Sigmoid colon (tissue), 7 donors: ENCODE measurements around the gene PDE2A. TPM values are rescaled to one million over a fixed set of nuclear protein-coding genes. Genes with fewer than 3 reads are reported as not detected.

Source experiments
- DNase-seq: peaks from one replicate; pipeline ENCODE4 v3.0.0-alpha.2; 2019
- H3K27ac ChIP-seq, 4 donors: fragments of 200-600 bp; sonication (generic); one replicate each; pipeline ENCODE4 v1.5.1; 2016 to 2019; ENCODE audit warnings: mild to moderate bottlenecking in 1 of 4
- H3K27me3 ChIP-seq, 3 donors: fragments of 200-600 bp; sonication (generic); one replicate each; pipeline ENCODE4 v1.5.1; 2019; ENCODE audit warnings: mild to moderate bottlenecking in 1 of 3
- H3K36me3 ChIP-seq, 4 donors: fragments of 200-600 bp; sonication (generic); one replicate each; pipeline ENCODE4 v1.5.1; 2016 to 2019
- H3K4me1 ChIP-seq, 4 donors: fragments of 200-600 bp; sonication (generic); one replicate each; pipeline ENCODE4 v1.5.1; 2017 to 2019
- H3K4me3 ChIP-seq, 4 donors: fragments of 200-600 bp; sonication (generic); one replicate each; pipeline ENCODE4 v1.5.1; 2017 to 2019; ENCODE audit warnings: mild to moderate bottlenecking in 2 of 4, moderate library complexity in 1 of 4
- H3K9me3 ChIP-seq, 4 donors: fragments of 200-600 bp in 3 of 4; sonication (generic) in 3 of 4; one replicate each; pipeline versions ENCODE4 v1.5.1 to v1.6.1; 2013 to 2019
- CTCF ChIP-seq, 4 experiments: fragments of 450-650 bp in 3 of 4; fragments of 200-600 bp in 1 of 4; IDR thresholded peaks; one replicate each; pipeline ENCODE4 v1.5.1; 2016 to 2019; ENCODE audit warnings: antibody characterized with exemption in 4 of 4, mild to moderate bottlenecking in 3 of 4, moderate library complexity in 2 of 4
- EP300 ChIP-seq, 4 donors: sonication (generic); formaldehyde crosslinking; IDR thresholded peaks; one replicate each; pipeline ENCODE4 v1.6.1; 2017; ENCODE audit warnings: antibody characterized with exemption in 4 of 4
- POLR2A ChIP-seq, 2 donors: fragments of 450-650 bp; IDR thresholded peaks; one replicate each; pipeline ENCODE4 v1.6.1; 2016; ENCODE audit warnings: antibody characterized with exemption in 2 of 2, mild to moderate bottlenecking in 2 of 2, moderate library complexity in 2 of 2
- POLR2AphosphoS5 ChIP-seq, 4 donors: sonication (generic); formaldehyde crosslinking; IDR thresholded peaks; one replicate each; pipeline ENCODE4 v1.6.1; 2017; ENCODE audit warnings: antibody characterized with exemption in 4 of 4
- WGBS, 2 donors: extraction: QIAGEN DNeasy Blood & Tissue Kit; methylation state at CpG; one replicate each; pipeline ENCODE4 v1.1.7; 2013; 5-methylcytosine and 5-hydroxymethylcytosine counted together
- intact Hi-C: fragments of 100-400 bp; cut with DNase I; formaldehyde crosslinking; loops from one replicate; pipeline ENCODE4 v1.15.1; 2023
- polyA plus RNA-seq, 3 donors: library from polyadenylated mRNA; stranded (reverse); fragments of 200-250 nt; gene quantifications; one replicate each; pipeline ENCODE4 v1.2.3, GENCODE V29; 2013
- total RNA-seq, 4 donors: library from RNA; depleted of rRNA; stranded (reverse); fragments of >200 nt; gene quantifications; one replicate each; pipeline ENCODE4 v1.1.0, GENCODE V29; 2016
- donor health status: healthy with polysubstance abuse.
- donor health status: Bipolar disorder and iron deficiency.
- donor health status: healthy.

Gene PDE2A
- total and polyA plus RNA-seq, 7 donors: 1.8 to 75.1 (median 48.9) TPM

- TF ChIP-seq EP300 (IDR thresholded peaks at IDR 0.05) (no peak), POLR2A (IDR thresholded peaks at IDR 0.05) (no peak), POLR2AphosphoS5 (IDR thresholded peaks at IDR 0.05) (no peak), CTCF (IDR thresholded peaks at IDR 0.05) (no peak)
- H3K27me3 ChIP-seq: no peaks in the 10 kb centered on the region
- H3K36me3 ChIP-seq: peaks cover 0 to 27% (median 0%) of the 10 kb centered on the region in 4 donors
- no peak for DNase-seq
- no peak overlapping the region for H3K27ac ChIP-seq
- peaks cover 0 to 23% (median 9%) of the 10 kb centered on the region in 4 donors for H3K4me1 ChIP-seq
- no peaks in the 10 kb centered on the region for H3K9me3 ChIP-seq
- H3K4me3 ChIP-seq: no peak overlapping the region
- intact Hi-C loops: no loop called here
- 49 to 63% methylated on average over 2 of the region's 2 CpGs for WGBS, 2 donors
Measured at GRCh38 chr11:72607496-72607895, 66.7 kb downstream of the PDE2A start.

- intact Hi-C loops: no loop called here
- peak overlapping the region in 1 of 4 donors; percentile 9 for H3K27ac ChIP-seq
- H3K4me1 ChIP-seq: peaks cover 0 to 23% (median 9%) of the 10 kb centered on the region in 4 donors
Measured at GRCh38 chr11:72606748-72607468, 67.3 kb downstream of the PDE2A start.

GRCh38 chr11:72605973-72606747, 68.1 kb downstream of the PDE2A start:
- no peak for TF ChIP-seq POLR2A (IDR thresholded peaks at IDR 0.05)
- TF ChIP-seq POLR2AphosphoS5 (IDR thresholded peaks at IDR 0.05): no peak
- no peak for TF ChIP-seq EP300 (IDR thresholded peaks at IDR 0.05)
- TF ChIP-seq CTCF (IDR thresholded peaks at IDR 0.05): no peak
- Histone ChIP-seq H3K27ac (no peak overlapping the region), H3K4me1 (peaks cover 0 to 23% (median 9%) of the 10 kb centered on the region in 4 donors), H3K27me3 (no peaks in the 10 kb centered on the region), H3K9me3 (no peaks in the 10 kb centered on the region), H3K36me3 (peaks cover 0 to 29% (median 0%) of the 10 kb centered on the region in 4 donors), H3K4me3 (no peak overlapping the region)
- DNase-seq: no peak
- intact Hi-C loops: no loop called here
- 74 to 77% methylated on average over 13 of the region's 13 CpGs for WGBS, 2 donors

More at GRCh38 chr11:72606748-72607468, 67.3 kb downstream of the PDE2A start:
- Histone ChIP-seq H3K27me3 (no peaks in the 10 kb centered on the region), H3K36me3 (peaks cover 0 to 29% (median 0%) of the 10 kb centered on the region in 4 donors), H3K9me3 (no peaks in the 10 kb centered on the region), H3K4me3 (no peak overlapping the region)
- TF ChIP-seq POLR2AphosphoS5 (IDR thresholded peaks at IDR 0.05): no peak
- no peak for TF ChIP-seq EP300 (IDR thresholded peaks at IDR 0.05)
- TF ChIP-seq POLR2A (IDR thresholded peaks at IDR 0.05): no peak
- no peak for DNase-seq
- WGBS, 2 donors: 58 to 73% methylated on average over 13 of the region's 13 CpGs

GRCh38 chr11:72604256-72604655, 70.0 kb downstream of the PDE2A start:
- peaks cover 0 to 24% (median 10%) of the 10 kb centered on the region in 4 donors for H3K4me1 ChIP-seq
- intact Hi-C loops: no loop called here
- WGBS, 2 donors: 70 to 79% methylated on average over 1 of the region's 1 CpG
- H3K27me3 ChIP-seq: no peaks in the 10 kb centered on the region
- no peak overlapping the region for H3K4me3 ChIP-seq
- DNase-seq: no peak
- H3K36me3 ChIP-seq: peaks cover 0 to 29% (median 0%) of the 10 kb centered on the region in 4 donors
- TF ChIP-seq CTCF (IDR thresholded peaks at IDR 0.05) (no peak), EP300 (IDR thresholded peaks at IDR 0.05) (no peak), POLR2A (IDR thresholded peaks at IDR 0.05) (no peak), POLR2AphosphoS5 (IDR thresholded peaks at IDR 0.05) (no peak)
- H3K27ac ChIP-seq: no peak overlapping the region
- no peaks in the 10 kb centered on the region for H3K9me3 ChIP-seq
